Adrenal gland (tissue), 19 donors: ENCODE data around the gene SHISA5. TPM values are rescaled to one million over a fixed set of nuclear protein-coding genes. Genes with fewer than 3 reads are reported as not detected.

Experiments
- DNase-seq, 7 donors: peaks; one replicate each; pipeline ENCODE4 v3.0.0-alpha.2; 2019 to 2020
- H3K27ac ChIP-seq, 5 donors: fragments of 200-600 bp; sonication (generic) in 4 of 5; 1 replicate in 3 of 5; 2 replicates in 2 of 5; pipeline versions ENCODE4 v1.5.1 to v1.8.0; 2016 to 2020; ENCODE audit warnings: mild to moderate bottlenecking in 1 of 5
- H3K27me3 ChIP-seq: fragments of 200-600 bp; 2 replicates; pipeline ENCODE4 v1.8.0; 2021
- H3K36me3 ChIP-seq, 2 donors: fragments of 200-600 bp; replicated peaks in 1 of 2; 1 replicate in 1 of 2; 2 replicates in 1 of 2; pipeline versions ENCODE4 v1.5.1 to v1.8.0; 2018 to 2022
- H3K4me1 ChIP-seq, 2 donors: fragments of 200-600 bp; replicated peaks in 1 of 2; 1 replicate in 1 of 2; 2 replicates in 1 of 2; pipeline versions ENCODE4 v1.5.1 to v1.8.0; 2018 to 2021
- H3K4me3 ChIP-seq, 4 donors: fragments of 200-600 bp; sonication (generic) in 3 of 4; one replicate each; pipeline ENCODE4 v1.5.1; 2016 to 2018
- H3K9me3 ChIP-seq, 3 donors: fragments of 200-600 bp; sonication (generic) in 1 of 3; replicated peaks in 1 of 3; 1 replicate in 2 of 3; 2 replicates in 1 of 3; pipeline versions ENCODE4 v1.5.1 to v1.8.0; 2016 to 2021
- CTCF ChIP-seq, 6 experiments: fragments of 450-650 bp in 4 of 6; fragments of 200-600 bp in 2 of 6; sonication (generic) in 1 of 6; IDR thresholded peaks; 1 replicate in 5 of 6; 2 replicates in 1 of 6; pipeline versions ENCODE4 v1.5.1 to v1.8.0; 2016 to 2021; ENCODE audit warnings: antibody characterized with exemption in 6 of 6, mild to moderate bottlenecking in 2 of 6, moderate library complexity in 1 of 6
- POLR2A ChIP-seq, 2 donors: fragments of 450-650 bp; IDR thresholded peaks; one replicate each; pipeline ENCODE4 v1.6.1; 2017; ENCODE audit warnings: antibody characterized with exemption in 2 of 2, mild to moderate bottlenecking in 2 of 2, moderate library complexity in 1 of 2
- WGBS, 4 donors: extraction: QIAGEN DNeasy Blood & Tissue Kit in 2 of 4; methylation state at CpG; one replicate each; pipeline versions ENCODE4 v1.1.5 to v1.1.7; 2013 to 2017; 5-methylcytosine and 5-hydroxymethylcytosine counted together
- intact Hi-C, 2 donors: fragments of 100-400 bp; cut with DNase I; formaldehyde crosslinking; loops; one replicate each; pipeline versions ENCODE4 v1.14.1 to v1.15.0; 2022 to 2023
- long read RNA-seq, 10 donors: library from polyadenylated mRNA in 3 of 10; unstranded in 2 of 10; stranded (forward) in 1 of 10; transcript quantifications; one replicate each; pipeline ENCODE4 v2.0.0 and lab custom pipeline, GENCODE V29; 2021 to 2026
- polyA plus RNA-seq, 3 donors: library from polyadenylated mRNA; stranded (reverse); fragments of 200-250 nt in 2 of 3; fragments of 350-450 nt in 1 of 3; fragmentation: Illumina TruSeq in 1 of 3; extraction: RNeasy Lipid Tissue Mini Kit (QIAGEN cat#74804) in 1 of 3; gene quantifications; one replicate each; pipeline ENCODE4 v1.2.3, GENCODE V29; 2013 to 2014
- total RNA-seq, 9 donors: library from RNA; depleted of rRNA in 4 of 9; stranded (reverse); fragments of >200 nt in 4 of 9; fragments of 120-200 nt in 1 of 9; fragmentation: NEBNext Ultra II Directional in 1 of 9; extraction: Animal tissue kit (Norgen Biotek cat#: 25700) in 1 of 9; gene quantifications; one replicate each; pipeline versions ENCODE4 v1.1.0 to v1.2.4, GENCODE V29; 2013 to 2023
- donor health status: healthy with polysubstance abuse.
- donor health status: Bipolar disorder and iron deficiency.
- donor health status: DM: yes; HTN: yes; CAD: no.
- donor health status: DM: no; HTN: no; CAD: no.
- donor health status: DM: no; HTN: no; CAD: no.
- donor health status: DM: yes; HTN: yes; CAD: no.

SHISA5 gene
- total RNA-seq, result 100 to 1,000 TPM; 110 to 167 (median 135) TPM
- 10 to 100 TPM; 77.2 to 89.4 (median 85.6) TPM for polyA plus RNA-seq
- long read RNA-seq, donor 1, transcript SHISA5-216 (3 exons, 1,908 nt), result minor isoform, 33 of 88 reads
- long read RNA-seq, donor 1, transcript SHISA5-206 (4 exons, 1,839 nt), result major isoform, 45 of 88 reads
- long read RNA-seq, donor 1, partial matches to known transcripts, result 6 of 88 reads
- long read RNA-seq, donor 1, other reads (novel, unspliced or antisense), result 0 of 88 reads
- long read RNA-seq, donor 2, transcript SHISA5-206 (4 exons, 1,839 nt), result major isoform, 48 of 84 reads
- long read RNA-seq, donor 2, transcript SHISA5-216 (3 exons, 1,908 nt), result minor isoform, 24 of 84 reads
- long read RNA-seq, donor 2, transcript SHISA5-201 (6 exons, 2,369 nt), result minor isoform, 5 of 84 reads
- long read RNA-seq, donor 2, partial matches to known transcripts, result 5 of 84 reads
- long read RNA-seq, donor 2, other reads (novel, unspliced or antisense), result 0 of 84 reads
- long read RNA-seq, donor 3, transcript SHISA5-206 (4 exons, 1,839 nt), result major isoform, 40 of 64 reads
- long read RNA-seq, donor 3, transcript SHISA5-216 (3 exons, 1,908 nt), result minor isoform, 19 of 64 reads
- long read RNA-seq, donor 3, partial matches to known transcripts, result 0 of 64 reads
- long read RNA-seq, donor 3, other reads (novel, unspliced or antisense), result 0 of 64 reads
- long read RNA-seq, donor 4, transcript SHISA5-201 (6 exons, 2,369 nt), result minor isoform, 23 of 86 reads
- long read RNA-seq, donor 4, transcript SHISA5-206 (4 exons, 1,839 nt), result major isoform, 52 of 86 reads
- long read RNA-seq, donor 4, partial matches to known transcripts, result 3 of 86 reads
- long read RNA-seq, donor 4, other reads (novel, unspliced or antisense), result 6 of 86 reads
- long read RNA-seq, donor 5, transcript SHISA5-206 (4 exons, 1,839 nt), result major isoform, 152 of 354 reads
- long read RNA-seq, donor 5, transcript SHISA5-201 (6 exons, 2,369 nt), result minor isoform, 121 of 354 reads
- long read RNA-seq, donor 5, transcript SHISA5-208 (6 exons, 2,250 nt), result minor isoform, 11 of 354 reads
- long read RNA-seq, donor 5, partial matches to known transcripts, result 50 of 354 reads
- long read RNA-seq, donor 5, other reads (novel, unspliced or antisense), result 14 of 354 reads
- long read RNA-seq, donor 6, transcript SHISA5-206 (4 exons, 1,839 nt), result major isoform, 37 of 86 reads
- long read RNA-seq, donor 6, transcript SHISA5-201 (6 exons, 2,369 nt), result minor isoform, 24 of 86 reads
- long read RNA-seq, donor 6, partial matches to known transcripts, result 5 of 86 reads
- long read RNA-seq, donor 6, other reads (novel, unspliced or antisense), result 15 of 86 reads
- long read RNA-seq, donor 7, transcript SHISA5-206 (4 exons, 1,839 nt), result major isoform, 34 of 87 reads
- long read RNA-seq, donor 7, transcript SHISA5-216 (3 exons, 1,908 nt), result minor isoform, 12 of 87 reads
- long read RNA-seq, donor 7, partial matches to known transcripts, result 37 of 87 reads
- long read RNA-seq, donor 7, other reads (novel, unspliced or antisense), result 0 of 87 reads
- long read RNA-seq, donor 8, transcript SHISA5-201 (6 exons, 2,369 nt), result minor isoform, 5 of 110 reads
- long read RNA-seq, donor 8, transcript SHISA5-206 (4 exons, 1,839 nt), result major isoform, 76 of 110 reads
- long read RNA-seq, donor 8, transcript SHISA5-216 (3 exons, 1,908 nt), result minor isoform, 28 of 110 reads
- long read RNA-seq, donor 8, partial matches to known transcripts, result 0 of 110 reads
- long read RNA-seq, donor 8, other reads (novel, unspliced or antisense), result 0 of 110 reads
- long read RNA-seq, donor 9, transcript SHISA5-206 (4 exons, 1,839 nt), result major isoform, 32 of 62 reads
- long read RNA-seq, donor 9, transcript SHISA5-216 (3 exons, 1,908 nt), result minor isoform, 20 of 62 reads
- long read RNA-seq, donor 9, partial matches to known transcripts, result 5 of 62 reads
- long read RNA-seq, donor 9, other reads (novel, unspliced or antisense), result 0 of 62 reads
- long read RNA-seq, donor 10, transcript SHISA5-216 (3 exons, 1,908 nt), result minor isoform, 10 of 37 reads
- long read RNA-seq, donor 10, transcript SHISA5-206 (4 exons, 1,839 nt), result major isoform, 26 of 37 reads
- long read RNA-seq, donor 10, partial matches to known transcripts, result 0 of 37 reads
- long read RNA-seq, donor 10, other reads (novel, unspliced or antisense), result 0 of 37 reads

GRCh38 chr3:48504051-48504946 lies at the start of gene SHISA5:
SHISA5 (minus strand) TSS chr3:48504174; CDS start chr3:48504094, 80 bp downstream.
- H3K27me3 ChIP-seq, result no peaks in the 10 kb centered on the region
- H3K9me3 ChIP-seq, result no peaks in the 10 kb centered on the region
- H3K4me3 ChIP-seq, result peak within 1 kb of the TSS; percentile 48 to 72 (median 63)
- intact Hi-C loops, result loop anchor here in 1 of 2 donors (5.0 kb wide), 1 partner anchor 37 kb away; a partner anchor contains a TSS
- peak; percentile 71 to 89 (median 81) for DNase-seq
- TF ChIP-seq CTCF (IDR thresholded peaks at IDR 0.05) (no peak), POLR2A (IDR thresholded peaks at IDR 0.05) (peak in 1 of 2 donors; percentile 26)
- H3K36me3 ChIP-seq, result peaks cover 0 to 4% of the 10 kb centered on the region in 2 donors
- peaks cover 5 to 21% of the 10 kb centered on the region in 2 donors for H3K4me1 ChIP-seq
- peak within 1 kb of the TSS; percentile 53 to 95 (median 75) for H3K27ac ChIP-seq
- 1 to 11% (median 2%) methylated on average over 9 to 66 of the region's 66 CpGs for WGBS, 4 donors

GRCh38 chr3:48553361-48553760 lies 49.4 kb upstream of the SHISA5 start:
- no peak overlapping the region for H3K4me3 ChIP-seq
- peaks cover 10 to 20% of the 10 kb centered on the region in 2 donors for H3K4me1 ChIP-seq
- WGBS, 4 donors, result 73 to 93% (median 84%) methylated on average over 5 of the region's 5 CpGs
- H3K36me3 ChIP-seq, result no peaks in the 10 kb centered on the region
- no peaks in the 10 kb centered on the region for H3K27me3 ChIP-seq
- no peak for TF ChIP-seq POLR2A (IDR thresholded peaks at IDR 0.05)
- no peak for TF ChIP-seq CTCF (IDR thresholded peaks at IDR 0.05)
- intact Hi-C loops, result loop anchor here in 1 of 2 donors (5.0 kb wide), 1 partner anchor 91 kb away; no protein-coding TSS in a partner anchor
- H3K9me3 ChIP-seq, result no peaks in the 10 kb centered on the region
- no peak overlapping the region for H3K27ac ChIP-seq
- no peak for DNase-seq
